Measurements from ENCODE around the gene PRKAA2. TPM values are rescaled to one million over a fixed set of nuclear protein-coding genes. Genes with fewer than 3 reads are reported as not detected.

PRKAA2 gene
- total RNA-seq, 1 donor from 2014 or later: 1.4 TPM

DNA sequence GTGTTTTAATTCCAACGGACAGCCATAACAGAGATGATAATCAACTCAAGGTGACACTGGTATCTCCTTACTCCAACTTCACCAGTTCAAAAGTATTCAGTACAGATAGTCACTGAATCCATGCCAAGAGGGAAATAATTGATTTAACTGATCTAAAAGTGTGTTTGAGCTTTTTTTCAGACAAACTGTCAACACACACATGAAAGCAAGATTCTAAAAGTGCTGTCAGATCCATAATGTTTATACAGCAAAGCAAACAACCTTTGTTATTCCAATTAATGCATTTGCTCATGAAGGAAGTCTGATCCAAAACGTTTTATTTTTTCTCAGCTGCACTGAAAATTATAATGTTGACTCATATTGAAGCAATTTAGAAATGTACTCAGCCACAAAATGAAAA lies 5.9 kb upstream of the PRKAA2 start:
- intact Hi-C loops (cut with DNase I): no loop called here
- TF ChIP-seq, protein P1, sequence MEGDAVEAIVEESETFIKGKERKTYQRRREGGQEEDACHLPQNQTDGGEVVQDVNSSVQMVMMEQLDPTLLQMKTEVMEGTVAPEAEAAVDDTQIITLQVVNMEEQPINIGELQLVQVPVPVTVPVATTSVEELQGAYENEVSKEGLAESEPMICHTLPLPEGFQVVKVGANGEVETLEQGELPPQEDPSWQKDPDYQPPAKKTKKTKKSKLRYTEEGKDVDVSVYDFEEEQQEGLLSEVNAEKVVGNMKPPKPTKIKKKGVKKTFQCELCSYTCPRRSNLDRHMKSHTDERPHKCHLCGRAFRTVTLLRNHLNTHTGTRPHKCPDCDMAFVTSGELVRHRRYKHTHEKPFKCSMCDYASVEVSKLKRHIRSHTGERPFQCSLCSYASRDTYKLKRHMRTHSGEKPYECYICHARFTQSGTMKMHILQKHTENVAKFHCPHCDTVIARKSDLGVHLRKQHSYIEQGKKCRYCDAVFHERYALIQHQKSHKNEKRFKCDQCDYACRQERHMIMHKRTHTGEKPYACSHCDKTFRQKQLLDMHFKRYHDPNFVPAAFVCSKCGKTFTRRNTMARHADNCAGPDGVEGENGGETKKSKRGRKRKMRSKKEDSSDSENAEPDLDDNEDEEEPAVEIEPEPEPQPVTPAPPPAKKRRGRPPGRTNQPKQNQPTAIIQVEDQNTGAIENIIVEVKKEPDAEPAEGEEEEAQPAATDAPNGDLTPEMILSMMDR (IDR thresholded peaks at IDR 0.05): no peak
- DNase-seq (ENCODE audit: low spot score in 2 of 2): no peak
- no peaks in the 10 kb centered on the region for H3K4me1 ChIP-seq
- no peak overlapping the region for H3K27ac ChIP-seq
- no peaks in the 10 kb centered on the region for H3K27me3 ChIP-seq
- no peak overlapping the region for H3K4me3 ChIP-seq
- H3K9me3 ChIP-seq: no peaks in the 10 kb centered on the region
- H3K36me3 ChIP-seq: no peaks in the 10 kb centered on the region

DNA sequence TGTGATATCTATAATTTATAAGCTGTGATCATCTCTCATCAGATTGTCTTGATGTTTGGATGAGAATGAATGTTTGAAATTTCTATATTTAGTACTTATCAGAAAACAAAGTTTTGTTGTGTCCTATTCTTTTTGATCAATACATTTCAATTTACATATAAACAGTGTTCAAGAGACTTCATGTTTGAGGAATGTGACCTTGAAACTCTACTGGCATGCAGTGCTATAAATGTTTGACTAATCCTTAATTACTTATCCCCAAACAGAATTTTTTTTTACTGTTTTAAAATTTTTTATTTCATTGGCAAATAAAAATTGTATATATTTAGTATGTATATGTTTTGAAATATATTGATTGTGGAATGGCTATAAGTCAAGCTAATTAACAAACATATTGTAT lies 1.5 kb upstream of the PRKAA2 start:
- TF ChIP-seq, protein P1 (IDR thresholded peaks at IDR 0.05): no peak
- DNase-seq (ENCODE audit: low spot score in 2 of 2): no peak
- no peaks in the 10 kb centered on the region for H3K4me1 ChIP-seq
- H3K36me3 ChIP-seq: no peaks in the 10 kb centered on the region
- intact Hi-C loops (cut with DNase I): loop anchor here (10.0 kb wide), 1 partner anchor 1429 kb away; the partner anchor contains the start of gene USP24
- no peak overlapping the region for H3K4me3 ChIP-seq
- H3K9me3 ChIP-seq: no peaks in the 10 kb centered on the region
- H3K27me3 ChIP-seq: no peaks in the 10 kb centered on the region
- H3K27ac ChIP-seq: no peak overlapping the region

DNA sequence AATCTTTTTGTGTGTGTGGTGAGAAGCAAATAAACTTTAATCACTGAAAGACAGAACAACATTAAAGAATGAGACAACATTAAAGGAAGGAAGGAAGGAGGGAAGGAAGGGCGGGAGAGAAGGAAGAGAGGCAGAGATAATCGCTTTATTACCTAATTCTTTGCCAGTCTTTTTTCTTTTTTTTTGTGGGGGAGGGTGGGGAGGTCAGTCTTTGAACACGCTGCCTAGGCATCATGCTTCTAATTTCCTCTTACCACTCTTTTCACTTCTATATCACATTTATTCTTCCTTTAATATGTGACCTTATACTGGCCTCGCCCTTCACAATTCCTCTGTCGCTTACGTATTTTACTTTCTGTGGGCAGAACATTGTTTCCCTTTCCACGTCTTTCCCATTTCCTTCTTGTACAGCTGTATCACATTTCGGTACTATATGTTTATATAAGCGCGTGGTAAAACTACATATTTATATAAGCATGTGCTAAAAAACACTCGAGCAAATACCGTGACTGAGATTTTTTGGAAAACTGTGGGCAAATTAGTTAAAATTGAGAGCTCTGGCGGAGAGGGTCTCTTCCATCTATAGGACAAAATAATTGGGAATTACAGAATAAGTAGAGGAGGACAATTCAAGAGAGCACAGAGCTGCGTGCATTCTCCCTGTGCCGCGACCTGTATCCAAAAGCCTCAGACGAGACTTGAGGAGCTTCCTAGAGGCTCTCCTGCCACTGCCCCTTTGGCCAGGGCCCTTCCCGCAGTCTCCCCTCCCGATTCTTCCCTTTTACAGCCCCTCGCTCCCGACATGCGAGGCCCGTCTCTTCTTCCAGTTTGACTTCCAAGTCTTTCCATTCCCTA lies 823 bp upstream of the PRKAA2 start:
- H3K9me3 ChIP-seq: no peaks in the 10 kb centered on the region
- intact Hi-C loops (cut with DNase I): loop anchor here (10.0 kb wide), 1 partner anchor 1429 kb away; the partner anchor contains the start of gene USP24
- no peaks in the 10 kb centered on the region for H3K36me3 ChIP-seq
- peak overlapping the region; percentile 91 to 94 for H3K4me3 ChIP-seq
- no peak for DNase-seq (ENCODE audit: low spot score in 2 of 2)
- no peaks in the 10 kb centered on the region for H3K27me3 ChIP-seq
- no peaks in the 10 kb centered on the region for H3K4me1 ChIP-seq
- peak overlapping the region in 1 of 2 donors; percentile 65 for H3K27ac ChIP-seq
- TF ChIP-seq, protein P1 (IDR thresholded peaks at IDR 0.05): no peak

DNA sequence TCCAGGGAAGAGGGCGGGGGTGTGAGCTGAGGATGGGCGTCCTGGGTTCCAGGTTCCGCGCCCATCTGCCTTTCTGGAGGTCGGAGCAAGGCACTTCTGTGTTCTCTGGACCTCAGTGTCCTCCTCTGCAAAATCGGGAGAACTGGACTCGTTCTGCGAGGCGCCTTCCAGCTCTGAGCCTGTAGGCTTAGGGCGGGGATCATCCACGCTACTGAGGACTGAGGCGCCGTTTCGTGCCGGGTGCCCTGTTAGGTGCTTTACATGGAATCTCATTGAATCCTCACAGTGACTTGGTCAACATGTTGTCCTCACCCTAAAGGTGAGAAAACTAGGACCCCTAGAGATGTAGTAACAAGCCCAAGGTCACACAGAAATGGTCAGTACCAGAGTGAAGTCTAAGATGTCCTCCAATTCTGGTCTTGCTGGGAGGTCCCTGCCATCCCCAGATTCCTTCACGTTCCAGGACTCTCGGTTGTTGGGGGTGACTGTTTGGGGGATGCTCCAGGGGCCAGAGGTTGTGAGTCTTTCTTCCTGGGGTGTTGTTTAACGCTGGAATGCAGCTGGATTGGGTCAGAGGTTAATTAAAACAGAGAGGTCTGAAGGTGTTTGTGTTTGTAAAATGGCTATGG lies 677 bp downstream of the PRKAA2 start:
- no peak for DNase-seq (ENCODE audit: low spot score in 2 of 2)
- intact Hi-C loops (cut with DNase I): loop anchor here (10.0 kb wide), 1 partner anchor 1431 kb away; the partner anchor contains the start of gene USP24
- TF ChIP-seq, protein P1 (IDR thresholded peaks at IDR 0.05): no peak
- no peaks in the 10 kb centered on the region for H3K4me1 ChIP-seq
- H3K36me3 ChIP-seq: no peaks in the 10 kb centered on the region
- peak overlapping the region; percentile 10 to 65 for H3K27ac ChIP-seq
- H3K27me3 ChIP-seq: no peaks in the 10 kb centered on the region
- H3K9me3 ChIP-seq: no peaks in the 10 kb centered on the region
- H3K4me3 ChIP-seq: peak overlapping the region; percentile 91 to 94

DNA sequence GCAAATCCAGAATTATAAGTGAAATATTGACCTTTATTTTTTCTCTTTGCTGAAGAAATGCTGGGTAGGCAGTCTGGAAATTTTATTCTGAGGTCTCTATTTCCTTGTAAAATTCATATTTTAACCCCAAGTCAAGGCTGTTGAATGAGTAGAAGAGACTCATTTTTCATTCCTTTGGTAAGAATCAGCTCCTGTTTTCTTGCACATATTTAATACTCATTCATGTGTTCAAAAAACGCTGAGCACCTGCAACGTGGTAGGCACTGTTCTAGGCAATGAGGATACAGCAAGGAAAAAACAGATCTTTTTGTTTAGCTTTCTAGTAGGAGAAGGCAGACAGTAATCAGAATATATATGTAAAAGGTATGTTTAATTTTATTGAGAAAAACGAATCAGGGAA lies 1.5 kb downstream of the PRKAA2 start:
- no peak for DNase-seq (ENCODE audit: low spot score in 2 of 2)
- intact Hi-C loops (cut with DNase I): loop anchor here (10.0 kb wide), 1 partner anchor 1432 kb away; the partner anchor contains the start of gene USP24
- no peaks in the 10 kb centered on the region for H3K36me3 ChIP-seq
- H3K27ac ChIP-seq: no peak overlapping the region
- TF ChIP-seq, protein P1 (IDR thresholded peaks at IDR 0.05): no peak
- H3K9me3 ChIP-seq: no peaks in the 10 kb centered on the region
- H3K4me1 ChIP-seq: no peaks in the 10 kb centered on the region
- H3K4me3 ChIP-seq: peak overlapping the region in 1 of 2 donors; percentile 94
- no peaks in the 10 kb centered on the region for H3K27me3 ChIP-seq

All from ascending aorta (tissue), 2 donors.